GM12878 (cell line): ENCODE data around the gene NUMB. TPM values are rescaled to one million over a fixed set of nuclear protein-coding genes. Genes with fewer than 3 reads are reported as not detected.

Experiments
- ATAC-seq: fragments of 200-7000 bp; cut with Tn5 transposase; 3 replicates; pipeline ENCODE4 v1.9.1; 2020; ENCODE audit warnings: mild to moderate bottlenecking, moderate library complexity
- BruUV-seq: library from RNA; stranded (reverse); fragments of 400-500 nt; replicated peaks from 2 replicates; lab custom pipeline; 2021; lab: Mats Ljungman, UMichigan
- CTCF ChIA-PET: fragments of 300-600 bp; sonication (Branson Sonifier 250); formaldehyde crosslinking; extraction: SDS; loops from one replicate; lab custom pipeline; 2021; ENCODE audit warnings: inconsistent platforms; lab: Yijun Ruan, JAX
- POLR2A ChIA-PET: fragments of 350-600 bp; formaldehyde crosslinking; extraction: SDS; loops from one replicate; lab custom pipeline; 2021; ENCODE audit warnings: inconsistent platforms; lab: Charles Lee
- RAD21 ChIA-PET: fragments of 300-600 bp; sonication (Branson Sonifier 250); formaldehyde crosslinking; loops from one replicate; lab custom pipeline; 2023; ENCODE audit warnings: antibody characterized with exemption; ENCODE audit not compliant: unreplicated experiment; lab: Charles Lee
- SMC1A ChIA-PET: fragments of 300-600 bp; sonication (Branson Sonifier 250); formaldehyde crosslinking; loops from one replicate; lab custom pipeline; 2023; ENCODE audit not compliant: unreplicated experiment, uncharacterized antibody; lab: Charles Lee
- DNase-seq: peaks from one replicate; pipeline ENCODE4 v3.0.0-alpha.2; 2011; ENCODE audit warnings: low read depth, low spot score
- FAIRE-seq: peaks from 3 replicates; lab custom pipeline; 2011; peaks lifted over from hg19 to GRCh38; lab: Jason Lieb, UNC
- H2AFZ ChIP-seq: 2 replicates; pipeline ENCODE4 v1.6.0; 2011; ENCODE audit warnings: low read depth, low read length, control low read depth; ENCODE audit not compliant: control insufficient read depth
- H3K27ac ChIP-seq: 2 replicates; pipeline ENCODE4 v1.5.1; 2011; ENCODE audit warnings: control low read depth; ENCODE audit not compliant: control insufficient read depth, insufficient read depth
- H3K27me3 ChIP-seq, 2 experiments: replicated peaks in 1 of 2; 2 replicates each; pipeline versions ENCODE4 v1.6.0 to v1.6.1; 2011; ENCODE audit warnings: low read length in 1 of 2; ENCODE audit not compliant: control insufficient read depth in 2 of 2, insufficient read depth in 2 of 2
- H3K36me3 ChIP-seq, 2 experiments: 2 replicates each; pipeline ENCODE4 v1.5.1; 2011; ENCODE audit warnings: low read length in 1 of 2; ENCODE audit not compliant: control insufficient read depth in 2 of 2, insufficient read depth in 2 of 2
- H3K4me1 ChIP-seq: 2 replicates; pipeline ENCODE4 v1.6.1; 2011; ENCODE audit warnings: mild to moderate bottlenecking, low read length, moderate library complexity, mixed read lengths; ENCODE audit not compliant: control insufficient read depth, insufficient read depth
- H3K4me2 ChIP-seq: 2 replicates; pipeline ENCODE4 v1.6.0; 2011; ENCODE audit warnings: control low read depth; ENCODE audit not compliant: control insufficient read depth, insufficient read depth
- H3K4me3 ChIP-seq: fragments of 200-600 bp; sonication (generic); 2 replicates; pipeline ENCODE4 v1.5.1; 2016
- H3K79me2 ChIP-seq: 2 replicates; pipeline ENCODE4 v1.6.0; 2011; ENCODE audit warnings: low read length; ENCODE audit not compliant: control insufficient read depth, insufficient read depth
- H3K9ac ChIP-seq: 2 replicates; pipeline ENCODE4 v1.8.0; 2011; ENCODE audit warnings: low read length, control low read depth, mixed read lengths; ENCODE audit not compliant: control insufficient read depth, insufficient read depth
- H3K9me3 ChIP-seq: replicated peaks from 3 replicates; pipeline ENCODE4 v1.5.1; 2011; ENCODE audit warnings: mild to moderate bottlenecking, low read length; ENCODE audit not compliant: control insufficient read depth, insufficient read depth
- H4K20me1 ChIP-seq: 2 replicates; pipeline ENCODE4 v1.6.0; 2011; ENCODE audit not compliant: control insufficient read depth, insufficient read depth
- BCL11A ChIP-seq: IDR thresholded peaks from 2 replicates; pipeline ENCODE4 v1.6.1; 2011; ENCODE audit warnings: low read depth, low read length
- BHLHE40 ChIP-seq, 2 experiments: fragments of 450-650 bp in 1 of 2; IDR thresholded peaks; 2 replicates each; pipeline ENCODE4 v1.6.1; 2011 to 2017; ENCODE audit warnings: low read depth in 2 of 2, borderline replicate concordance in 1 of 2, improper control_type of control experiment in 1 of 2, low read length in 1 of 2, mild to moderate bottlenecking in 1 of 2
- JUND ChIP-seq: IDR thresholded peaks from 2 replicates; pipeline ENCODE4 v1.6.1; 2012; ENCODE audit warnings: low read depth, mild to moderate bottlenecking, low read length, improper control_type of control experiment, moderate library complexity
- MTA2 ChIP-seq: fragments of 450-650 bp; IDR thresholded peaks from 2 replicates; pipeline ENCODE4 v1.6.1; 2016; ENCODE audit warnings: low read depth, mild to moderate bottlenecking, moderate library complexity
- SMAD5 ChIP-seq: IDR thresholded peaks from 2 replicates; pipeline ENCODE4 v1.6.1; 2016; ENCODE audit warnings: antibody characterized with exemption, low read depth
- SREBF1 ChIP-seq: IDR thresholded peaks from 2 replicates; pipeline ENCODE4 v1.6.1; 2012; ENCODE audit warnings: mild to moderate bottlenecking, low read length
- TAF1 ChIP-seq: IDR thresholded peaks from 2 replicates; pipeline ENCODE4 v1.6.1; 2011; ENCODE audit warnings: mild to moderate bottlenecking, low read depth, low read length, borderline replicate concordance
- in situ Hi-C: fragments of 300-500 bp; cut with MboI; formaldehyde crosslinking; loops from 9 replicates; pipeline ENCODE4 v1.14.3; 2018; ENCODE audit warnings: mixed read lengths
- intact Hi-C: fragments of 100-400 bp; cut with micrococcal nuclease; formaldehyde crosslinking; loops from one replicate; pipeline ENCODE4 v1.14.2; 2022; ENCODE audit not compliant: unreplicated experiment
- polyA plus RNA-seq, 11 experiments: library from polyadenylated mRNA; depleted of rRNA in 4 of 11; unstranded in 6 of 11; stranded (reverse) in 5 of 11; fragments of >200 nt; fragmentation: Nextera tagmentation in 4 of 11; fragmentation: Illumina TruSeq in 1 of 11; extraction: Ambion mirVana in 4 of 11; extraction: Trizol in 1 of 11; gene quantifications; 1 replicate in 1 of 11; 2 replicates in 10 of 11; pipeline versions ENCODE4 v1.2.1 to v1.2.3, GENCODE V29; 2011 to 2016; ENCODE audit warnings: inconsistent platforms in 2 of 11, missing spikeins in 2 of 11, low read depth in 1 of 11
- total RNA-seq, 4 experiments: library from RNA; depleted of rRNA in 3 of 4; stranded (reverse); fragments of >200 nt in 3 of 4; fragmentation: Illumina TruSeq in 1 of 4; extraction: Trizol in 1 of 4; gene quantifications; 2 replicates each; pipeline versions ENCODE4 v1.2.1 to v1.2.3, GENCODE V29; 2013 to 2021
- TF ChIP-seq, protein P1 (sequence below): fragments of 450-650 bp; IDR thresholded peaks from 2 replicates; pipeline ENCODE4 v1.6.1; 2017; ENCODE audit warnings: antibody characterized with exemption, mild to moderate bottlenecking, moderate library complexity
- TF ChIP-seq, protein P2 (sequence below): IDR thresholded peaks from 2 replicates; pipeline ENCODE4 v1.6.1; 2011; ENCODE audit warnings: borderline replicate concordance, low read depth, mild to moderate bottlenecking, moderate library complexity, mixed read lengths, low read length; ENCODE audit not compliant: insufficient read depth; ENCODE audit errors: extremely low read length

The NUMB gene
- total and polyA plus RNA-seq, 10 of the 15 experiments (the other 5 are each of a cell fraction or from before 2014, with no cell fraction given) = 22.0 to 147 (median 48.9) TPM

DNA sequence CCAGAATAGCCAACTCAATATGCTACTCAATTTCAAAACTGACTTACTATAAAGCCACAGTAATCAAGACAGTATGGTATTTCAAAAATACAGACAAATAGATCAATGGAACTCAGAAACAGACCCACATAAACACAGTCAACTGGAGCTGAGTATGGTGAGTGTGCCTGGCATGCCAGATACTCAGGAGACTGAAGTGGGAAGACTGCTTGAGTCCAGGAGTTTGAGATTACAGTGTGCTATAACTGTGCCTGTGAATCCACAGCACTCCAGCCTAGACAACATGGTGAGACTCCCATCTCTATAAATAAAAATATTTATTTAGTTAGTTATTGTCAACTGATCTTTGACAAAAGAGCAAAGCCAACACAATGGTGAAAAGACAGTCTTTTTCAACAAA is 81.8 kb downstream of the NUMB start:
- ChIA-PET RAD21 (interaction anchor here (1.3 kb wide), 1 partner anchor 26 kb away, joined by 4 read pairs; no protein-coding TSS in a partner anchor), POLR2A (interaction anchor here (1.3 kb wide), 1 partner anchor 82 kb away, joined by 3 read pairs; the partner anchor contains the start of gene NUMB), SMC1A (interaction anchor here (0.9 to 1.5 kb wide), 4 partner anchors 10 to 504 kb away, joined by 3 to 4 read pairs (median 3); no protein-coding TSS in a partner anchor), CTCF (no interaction called here)
- DNase-seq (no peak), FAIRE-seq (no peak), ATAC-seq (no peak)
- intact Hi-C loops = no loop called here
- Histone ChIP-seq H3K27me3 (no peaks in the 10 kb centered on the region), H3K4me3 (no peak overlapping the region), H3K9ac (no peak overlapping the region), H3K4me2 (no peak overlapping the region), H3K36me3 (no peaks in the 10 kb centered on the region; a peak in 1 of 4 replicates), H3K4me1 (no peaks in the 10 kb centered on the region), H4K20me1 (no peaks in the 10 kb centered on the region), H3K9me3 (no peaks in the 10 kb centered on the region), H2AFZ (no peak overlapping the region), H3K27ac (no peak overlapping the region), H3K79me2 (no peaks in the 10 kb centered on the region)
- no peak for TF ChIP-seq SMAD5
- no peak for TF ChIP-seq SREBF1
- TF ChIP-seq TAF1 = no peak
- TF ChIP-seq, protein P1, sequence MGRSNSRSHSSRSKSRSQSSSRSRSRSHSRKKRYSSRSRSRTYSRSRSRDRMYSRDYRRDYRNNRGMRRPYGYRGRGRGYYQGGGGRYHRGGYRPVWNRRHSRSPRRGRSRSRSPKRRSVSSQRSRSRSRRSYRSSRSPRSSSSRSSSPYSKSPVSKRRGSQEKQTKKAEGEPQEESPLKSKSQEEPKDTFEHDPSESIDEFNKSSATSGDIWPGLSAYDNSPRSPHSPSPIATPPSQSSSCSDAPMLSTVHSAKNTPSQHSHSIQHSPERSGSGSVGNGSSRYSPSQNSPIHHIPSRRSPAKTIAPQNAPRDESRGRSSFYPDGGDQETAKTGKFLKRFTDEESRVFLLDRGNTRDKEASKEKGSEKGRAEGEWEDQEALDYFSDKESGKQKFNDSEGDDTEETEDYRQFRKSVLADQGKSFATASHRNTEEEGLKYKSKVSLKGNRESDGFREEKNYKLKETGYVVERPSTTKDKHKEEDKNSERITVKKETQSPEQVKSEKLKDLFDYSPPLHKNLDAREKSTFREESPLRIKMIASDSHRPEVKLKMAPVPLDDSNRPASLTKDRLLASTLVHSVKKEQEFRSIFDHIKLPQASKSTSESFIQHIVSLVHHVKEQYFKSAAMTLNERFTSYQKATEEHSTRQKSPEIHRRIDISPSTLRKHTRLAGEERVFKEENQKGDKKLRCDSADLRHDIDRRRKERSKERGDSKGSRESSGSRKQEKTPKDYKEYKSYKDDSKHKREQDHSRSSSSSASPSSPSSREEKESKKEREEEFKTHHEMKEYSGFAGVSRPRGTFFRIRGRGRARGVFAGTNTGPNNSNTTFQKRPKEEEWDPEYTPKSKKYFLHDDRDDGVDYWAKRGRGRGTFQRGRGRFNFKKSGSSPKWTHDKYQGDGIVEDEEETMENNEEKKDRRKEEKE = no peak
- no peak for TF ChIP-seq BHLHE40 (IDR thresholded peaks at IDR 0.05; ENCODE audit: borderline replicate concordance in 1 of 2, low read depth in 2 of 2, low read length in 1 of 2)
- TF ChIP-seq BCL11A = no peak
- TF ChIP-seq, protein P2, sequence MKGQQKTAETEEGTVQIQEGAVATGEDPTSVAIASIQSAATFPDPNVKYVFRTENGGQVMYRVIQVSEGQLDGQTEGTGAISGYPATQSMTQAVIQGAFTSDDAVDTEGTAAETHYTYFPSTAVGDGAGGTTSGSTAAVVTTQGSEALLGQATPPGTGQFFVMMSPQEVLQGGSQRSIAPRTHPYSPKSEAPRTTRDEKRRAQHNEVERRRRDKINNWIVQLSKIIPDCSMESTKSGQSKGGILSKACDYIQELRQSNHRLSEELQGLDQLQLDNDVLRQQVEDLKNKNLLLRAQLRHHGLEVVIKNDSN = no peak
- TF ChIP-seq MTA2 = no peak
- TF ChIP-seq JUND = no peak
- in situ Hi-C loops = no loop called here
- BruUV-seq = no TSS peak
